ENCODE data around the gene PIH1D1. TPM values are rescaled to one million over a fixed set of nuclear protein-coding genes. Genes with fewer than 3 reads are reported as not detected.

PIH1D1 gene
- total RNA-seq, 1 donor from 2014 or later = 108 TPM

DNA sequence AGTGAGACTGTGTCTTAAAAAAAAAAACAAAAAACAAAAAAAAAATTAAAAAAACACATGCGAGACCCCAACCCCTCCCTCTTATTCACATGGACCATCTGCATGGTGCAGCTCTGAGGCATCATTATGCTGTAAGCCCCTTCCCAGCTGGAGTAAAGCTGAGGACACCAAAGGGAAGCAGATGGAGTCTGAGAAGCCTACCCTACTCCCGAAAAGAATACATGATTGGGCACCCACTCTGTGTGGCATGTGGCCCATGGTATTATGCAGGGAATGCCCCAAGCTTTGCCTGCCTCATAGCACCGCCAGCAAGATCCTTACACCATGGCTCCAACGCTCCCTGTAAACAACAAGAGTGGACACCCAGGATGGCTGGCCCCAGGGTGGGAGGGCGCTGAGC lies 33.1 kb downstream of the PIH1D1 start:
- TF ChIP-seq, protein P1, sequence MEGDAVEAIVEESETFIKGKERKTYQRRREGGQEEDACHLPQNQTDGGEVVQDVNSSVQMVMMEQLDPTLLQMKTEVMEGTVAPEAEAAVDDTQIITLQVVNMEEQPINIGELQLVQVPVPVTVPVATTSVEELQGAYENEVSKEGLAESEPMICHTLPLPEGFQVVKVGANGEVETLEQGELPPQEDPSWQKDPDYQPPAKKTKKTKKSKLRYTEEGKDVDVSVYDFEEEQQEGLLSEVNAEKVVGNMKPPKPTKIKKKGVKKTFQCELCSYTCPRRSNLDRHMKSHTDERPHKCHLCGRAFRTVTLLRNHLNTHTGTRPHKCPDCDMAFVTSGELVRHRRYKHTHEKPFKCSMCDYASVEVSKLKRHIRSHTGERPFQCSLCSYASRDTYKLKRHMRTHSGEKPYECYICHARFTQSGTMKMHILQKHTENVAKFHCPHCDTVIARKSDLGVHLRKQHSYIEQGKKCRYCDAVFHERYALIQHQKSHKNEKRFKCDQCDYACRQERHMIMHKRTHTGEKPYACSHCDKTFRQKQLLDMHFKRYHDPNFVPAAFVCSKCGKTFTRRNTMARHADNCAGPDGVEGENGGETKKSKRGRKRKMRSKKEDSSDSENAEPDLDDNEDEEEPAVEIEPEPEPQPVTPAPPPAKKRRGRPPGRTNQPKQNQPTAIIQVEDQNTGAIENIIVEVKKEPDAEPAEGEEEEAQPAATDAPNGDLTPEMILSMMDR (IDR thresholded peaks at IDR 0.05; ENCODE audit: insufficient read depth, low read length, poor library complexity, severe bottlenecking) = no peak
- peaks cover 54% of the 10 kb centered on the region for H3K27me3 ChIP-seq (ENCODE audit: control insufficient read depth, insufficient read depth, low read length)
- H3K4me3 ChIP-seq (ENCODE audit: low read depth, low read length) = no peak overlapping the region
- no peak for DNase-seq (ENCODE audit: low read depth)
- H3K36me3 ChIP-seq (ENCODE audit: control insufficient read depth, insufficient read depth, low read length) = no peaks in the 10 kb centered on the region

DNA sequence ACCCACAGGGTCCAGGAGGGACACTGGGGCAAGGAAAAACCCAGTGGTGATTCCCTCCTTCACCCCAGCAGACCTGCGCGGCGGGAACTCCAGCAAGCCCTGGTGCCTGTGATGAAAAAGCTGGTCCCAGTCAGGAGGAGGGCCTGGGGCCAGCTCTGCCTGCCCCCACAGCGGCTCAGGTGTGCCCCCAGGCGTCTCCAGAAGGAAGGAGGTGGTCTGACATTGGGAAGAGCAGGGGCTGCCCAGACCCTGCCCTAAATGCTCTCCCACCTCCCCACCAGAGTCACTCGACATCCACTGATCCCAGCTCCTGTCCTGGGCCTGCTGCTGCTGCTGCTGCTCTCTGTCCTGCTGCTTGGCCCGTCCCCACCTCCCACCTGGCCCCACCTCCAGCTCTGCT lies 34.5 kb downstream of the PIH1D1 start:
- Histone ChIP-seq H3K36me3 (ENCODE audit: control insufficient read depth, insufficient read depth, low read length) (no peaks in the 10 kb centered on the region), H3K27me3 (ENCODE audit: control insufficient read depth, insufficient read depth, low read length) (peaks cover 40% of the 10 kb centered on the region), H3K4me3 (ENCODE audit: low read depth, low read length) (no peak overlapping the region)
- no peak for DNase-seq (ENCODE audit: low read depth)
- TF ChIP-seq, protein P1 (IDR thresholded peaks at IDR 0.05; ENCODE audit: insufficient read depth, low read length, poor library complexity, severe bottlenecking) = no peak

DNA sequence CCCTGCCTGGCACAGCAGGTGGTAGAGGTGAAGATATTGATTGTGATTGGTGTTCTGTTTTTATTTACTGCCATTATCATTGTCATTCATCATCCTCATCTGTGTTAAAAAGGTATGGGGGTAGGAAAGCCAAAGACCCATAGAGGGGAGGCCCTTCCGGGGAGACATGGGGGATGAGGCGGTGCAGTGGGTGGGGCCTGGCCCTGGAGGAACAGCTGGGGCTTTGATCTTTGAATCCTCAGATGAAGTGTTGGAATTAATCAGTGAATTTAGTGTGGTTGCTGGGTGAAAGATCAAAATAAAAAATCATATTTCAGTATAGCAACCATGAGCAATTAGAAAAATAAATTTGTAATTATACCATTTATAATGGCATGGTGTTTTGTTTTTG lies 35.8 kb downstream of the PIH1D1 start:
- Histone ChIP-seq H3K36me3 (ENCODE audit: control insufficient read depth, insufficient read depth, low read length) (no peaks in the 10 kb centered on the region), H3K4me3 (ENCODE audit: low read depth, low read length) (no peak overlapping the region), H3K27me3 (ENCODE audit: control insufficient read depth, insufficient read depth, low read length) (peaks cover 28% of the 10 kb centered on the region)
- DNase-seq (ENCODE audit: low read depth) = no peak
- TF ChIP-seq, protein P1 (IDR thresholded peaks at IDR 0.05; ENCODE audit: insufficient read depth, low read length, poor library complexity, severe bottlenecking) = no peak

DNA sequence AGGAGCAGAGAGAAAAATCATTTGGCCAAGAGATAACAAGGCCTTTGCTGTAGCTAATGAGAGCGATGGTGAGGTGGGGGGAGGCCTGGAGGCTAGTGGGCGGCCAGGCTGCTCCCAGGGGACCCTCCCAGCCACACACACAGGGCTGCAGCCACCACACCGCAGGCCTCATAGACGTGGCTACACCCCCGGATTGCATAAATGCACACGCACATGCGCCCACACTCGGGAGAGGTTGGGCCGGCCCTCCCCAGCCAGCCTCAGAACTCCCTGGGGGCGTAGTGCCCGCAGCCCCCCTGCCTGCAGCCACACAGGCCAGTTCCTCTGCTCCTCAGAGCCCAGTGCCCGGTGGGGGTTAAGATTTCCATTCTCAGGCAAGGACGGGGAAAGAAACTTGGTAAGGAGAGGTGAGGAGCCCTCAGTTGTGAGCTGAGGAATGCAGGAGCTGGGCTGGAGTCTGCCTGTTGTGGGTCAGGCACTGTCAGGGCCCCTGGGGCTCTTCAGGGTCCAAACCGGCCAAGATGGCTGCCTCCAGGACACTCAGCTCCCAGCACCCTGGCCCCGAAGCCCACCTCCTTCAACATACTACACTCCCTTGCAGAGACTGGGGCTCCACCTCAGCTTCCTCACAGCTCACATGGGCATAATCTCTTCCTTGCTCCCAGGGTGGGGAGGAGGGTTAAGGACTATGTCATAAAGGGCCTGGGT lies 36.4 kb downstream of the PIH1D1 start:
- TF ChIP-seq, protein P1 (IDR thresholded peaks at IDR 0.05; ENCODE audit: insufficient read depth, low read length, poor library complexity, severe bottlenecking) = no peak
- Histone ChIP-seq H3K4me3 (ENCODE audit: low read depth, low read length) (no peak overlapping the region), H3K27me3 (ENCODE audit: control insufficient read depth, insufficient read depth, low read length) (peaks cover 23% of the 10 kb centered on the region), H3K36me3 (ENCODE audit: control insufficient read depth, insufficient read depth, low read length) (no peaks in the 10 kb centered on the region)
- no peak for DNase-seq (ENCODE audit: low read depth)

DNA sequence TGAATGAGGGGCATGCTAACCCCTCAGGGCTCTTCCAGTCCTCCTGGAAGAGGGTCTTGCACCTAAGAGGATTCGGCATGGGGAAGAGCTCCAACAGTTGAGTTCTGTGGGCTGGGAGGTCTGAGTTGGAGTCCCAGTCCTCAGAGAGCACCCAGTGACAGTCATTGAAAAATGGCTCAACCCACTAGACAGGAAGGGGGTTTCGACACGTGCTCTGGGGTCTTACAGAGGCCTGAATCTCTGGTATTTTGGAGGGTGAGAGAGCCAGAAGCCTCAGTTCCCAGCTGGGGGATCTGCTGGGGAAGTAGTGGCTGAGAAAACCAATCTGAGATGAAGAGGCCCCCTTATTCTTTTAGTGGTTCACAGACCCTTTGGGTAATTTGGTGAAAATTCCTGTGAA lies 37.4 kb downstream of the PIH1D1 start:
- no peak overlapping the region for H3K4me3 ChIP-seq (ENCODE audit: low read depth, low read length)
- no peaks in the 10 kb centered on the region for H3K36me3 ChIP-seq (ENCODE audit: control insufficient read depth, insufficient read depth, low read length)
- TF ChIP-seq, protein P1 (IDR thresholded peaks at IDR 0.05; ENCODE audit: insufficient read depth, low read length, poor library complexity, severe bottlenecking) = no peak
- no peak for DNase-seq (ENCODE audit: low read depth)
- peaks cover 15% of the 10 kb centered on the region for H3K27me3 ChIP-seq (ENCODE audit: control insufficient read depth, insufficient read depth, low read length)

DNA sequence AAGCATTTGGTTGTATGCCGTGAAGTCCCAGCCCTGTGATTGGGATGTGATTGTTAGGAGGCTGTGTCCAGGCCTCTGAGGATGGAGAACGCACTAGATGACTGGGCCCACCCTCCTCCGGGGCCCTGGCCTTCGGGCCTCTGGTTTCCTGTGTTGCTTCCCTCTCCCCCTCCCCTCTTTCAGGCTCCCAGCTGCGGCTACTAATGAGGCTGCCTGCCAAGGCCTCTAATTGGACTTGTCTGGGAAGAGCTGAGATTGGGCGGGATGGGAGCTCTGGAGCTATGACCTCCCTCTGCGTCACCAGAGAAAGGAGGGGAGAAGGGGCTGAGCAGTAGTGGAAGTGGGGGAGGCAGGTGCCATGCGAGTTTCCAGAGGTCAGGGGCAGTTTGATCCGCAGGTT lies 38.3 kb downstream of the PIH1D1 start:
- DNase-seq (ENCODE audit: low read depth) = no peak
- Histone ChIP-seq H3K27me3 (ENCODE audit: control insufficient read depth, insufficient read depth, low read length) (peaks cover 11% of the 10 kb centered on the region), H3K36me3 (ENCODE audit: control insufficient read depth, insufficient read depth, low read length) (no peaks in the 10 kb centered on the region), H3K4me3 (ENCODE audit: low read depth, low read length) (no peak overlapping the region)
- TF ChIP-seq, protein P1 (IDR thresholded peaks at IDR 0.05; ENCODE audit: insufficient read depth, low read length, poor library complexity, severe bottlenecking) = no peak

Measured in kidney epithelial cell (primary cell).